HL-60 (cell line): Measurements from ENCODE around the gene MTHFD2.

ENCODE experiments used
- GABPA ChIP-seq: IDR thresholded peaks from 2 replicates; pipeline ENCODE4 v1.6.1; 2012; ENCODE audit warnings: low read depth
- TF ChIP-seq, protein P1 (sequence below): IDR thresholded peaks from one replicate; pipeline ENCODE4 v1.5.1; 2011; ENCODE audit warnings: low read length, control low read depth, inconsistent platforms; ENCODE audit not compliant: insufficient read depth

GRCh38 chr2:74204436-74204835, 6.0 kb downstream of the MTHFD2 start:
- TF ChIP-seq GABPA: no peak
- TF ChIP-seq, protein P1, sequence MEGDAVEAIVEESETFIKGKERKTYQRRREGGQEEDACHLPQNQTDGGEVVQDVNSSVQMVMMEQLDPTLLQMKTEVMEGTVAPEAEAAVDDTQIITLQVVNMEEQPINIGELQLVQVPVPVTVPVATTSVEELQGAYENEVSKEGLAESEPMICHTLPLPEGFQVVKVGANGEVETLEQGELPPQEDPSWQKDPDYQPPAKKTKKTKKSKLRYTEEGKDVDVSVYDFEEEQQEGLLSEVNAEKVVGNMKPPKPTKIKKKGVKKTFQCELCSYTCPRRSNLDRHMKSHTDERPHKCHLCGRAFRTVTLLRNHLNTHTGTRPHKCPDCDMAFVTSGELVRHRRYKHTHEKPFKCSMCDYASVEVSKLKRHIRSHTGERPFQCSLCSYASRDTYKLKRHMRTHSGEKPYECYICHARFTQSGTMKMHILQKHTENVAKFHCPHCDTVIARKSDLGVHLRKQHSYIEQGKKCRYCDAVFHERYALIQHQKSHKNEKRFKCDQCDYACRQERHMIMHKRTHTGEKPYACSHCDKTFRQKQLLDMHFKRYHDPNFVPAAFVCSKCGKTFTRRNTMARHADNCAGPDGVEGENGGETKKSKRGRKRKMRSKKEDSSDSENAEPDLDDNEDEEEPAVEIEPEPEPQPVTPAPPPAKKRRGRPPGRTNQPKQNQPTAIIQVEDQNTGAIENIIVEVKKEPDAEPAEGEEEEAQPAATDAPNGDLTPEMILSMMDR: no peak
